Subcutaneous adipose tissue (tissue), 4 donors: ENCODE data around the gene LIMCH1. TPM values are rescaled to one million over a fixed set of nuclear protein-coding genes. Genes with fewer than 3 reads are reported as not detected.

Source experiments
- CTCF ChIP-seq: fragments of 450-650 bp; IDR thresholded peaks from one replicate; pipeline ENCODE4 v1.5.1; 2016; ENCODE audit warnings: low read depth, mild to moderate bottlenecking, control low read depth, antibody characterized with exemption, moderate library complexity
- total RNA-seq, 4 donors: library from RNA; depleted of rRNA; stranded (reverse); fragments of >200 nt; gene quantifications; one replicate each; pipeline ENCODE4 v1.1.0, GENCODE V29; 2016

Gene LIMCH1
- total RNA-seq, 4 donors from 2014 or later = 25.8 to 47.8 (median 34.6) TPM

- no peak for TF ChIP-seq CTCF
Observed at GRCh38 chr4:41709844-41710481, 172.0 kb downstream of the LIMCH1 start.

DNA sequence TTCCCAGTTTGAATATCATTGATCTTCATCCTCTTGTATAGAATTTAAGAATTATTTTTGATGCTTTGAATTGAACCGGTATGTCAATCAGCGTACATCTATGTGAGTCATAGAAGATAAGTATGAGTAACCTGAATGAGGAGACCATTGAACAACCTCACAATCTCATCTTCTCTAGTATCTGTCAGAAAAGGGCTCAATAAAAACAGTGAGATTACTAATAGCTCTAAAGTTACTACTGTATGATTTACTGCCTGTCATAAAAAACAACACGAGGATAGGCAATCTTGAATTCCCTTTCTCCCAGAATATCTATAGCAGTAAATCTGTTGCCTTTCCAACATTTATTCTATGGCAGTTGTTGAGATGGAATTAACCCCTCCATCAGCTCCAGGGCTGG, 174.5 kb downstream of the LIMCH1 start:
- no peak for TF ChIP-seq CTCF

DNA sequence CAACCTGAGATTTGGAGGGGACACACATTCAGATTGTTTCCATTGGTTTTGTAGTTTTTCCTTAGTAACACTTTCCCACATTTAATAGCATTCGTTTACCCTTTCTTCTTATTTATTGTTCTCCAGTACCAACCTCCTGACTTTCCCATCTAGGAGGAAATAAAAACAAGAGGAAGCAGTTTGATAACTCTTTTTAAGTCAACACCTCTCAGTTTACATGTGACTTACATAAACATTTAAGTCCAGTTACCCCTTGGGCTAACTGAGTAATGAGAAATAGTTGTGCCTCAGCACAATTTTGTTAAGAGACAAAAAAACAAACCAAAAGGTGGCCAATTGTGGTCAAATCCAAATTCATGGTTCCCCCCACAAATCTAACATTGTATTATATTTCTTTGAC, 175.8 kb downstream of the LIMCH1 start:
- TF ChIP-seq CTCF = no peak

- TF ChIP-seq CTCF = no peak
Observed at GRCh38 chr4:41714364-41715000, 176.5 kb downstream of the LIMCH1 start.

DNA sequence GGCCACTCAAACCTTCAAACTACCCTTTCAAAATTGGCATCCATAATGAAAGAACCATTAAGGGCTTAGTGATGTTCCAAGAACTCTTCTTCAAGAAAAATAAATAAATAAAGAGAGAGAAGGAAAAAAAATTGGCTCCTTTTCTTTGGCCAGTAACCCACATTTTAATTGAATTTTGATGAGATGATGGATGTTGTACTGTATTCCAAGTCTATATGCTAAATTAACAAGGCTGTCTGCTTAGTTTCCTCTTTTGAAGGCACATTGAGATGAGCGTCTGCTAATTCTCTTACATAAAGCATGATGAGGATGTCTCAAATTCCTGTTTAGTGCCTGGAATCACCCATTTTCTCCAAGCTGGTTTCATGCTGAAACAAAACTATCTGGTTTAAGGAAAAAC, 177.2 kb downstream of the LIMCH1 start:
- no peak for TF ChIP-seq CTCF

GRCh38 chr4:41718907-41719306, 180.9 kb downstream of the LIMCH1 start:
- TF ChIP-seq CTCF = no peak

- no peak for TF ChIP-seq CTCF
Observed at GRCh38 chr4:41719417-41719816, 181.5 kb downstream of the LIMCH1 start.
